Loucy (cell line): ENCODE results near the gene METAP2.

Source experiments
- CTCF ChIP-seq: fragments of 200-600 bp; sonication (generic); conservative IDR thresholded peaks from 2 replicates; pipeline ENCODE4 v1.5.1; 2014; ENCODE audit warnings: mild to moderate bottlenecking, antibody characterized with exemption, low read length
- EZH2phosphoT487 ChIP-seq: fragments of 200-600 bp; IDR thresholded peaks from 2 replicates; pipeline ENCODE4 v1.6.1; 2018; ENCODE audit warnings: antibody characterized with exemption, mild to moderate bottlenecking, moderate library complexity, borderline replicate concordance

DNA sequence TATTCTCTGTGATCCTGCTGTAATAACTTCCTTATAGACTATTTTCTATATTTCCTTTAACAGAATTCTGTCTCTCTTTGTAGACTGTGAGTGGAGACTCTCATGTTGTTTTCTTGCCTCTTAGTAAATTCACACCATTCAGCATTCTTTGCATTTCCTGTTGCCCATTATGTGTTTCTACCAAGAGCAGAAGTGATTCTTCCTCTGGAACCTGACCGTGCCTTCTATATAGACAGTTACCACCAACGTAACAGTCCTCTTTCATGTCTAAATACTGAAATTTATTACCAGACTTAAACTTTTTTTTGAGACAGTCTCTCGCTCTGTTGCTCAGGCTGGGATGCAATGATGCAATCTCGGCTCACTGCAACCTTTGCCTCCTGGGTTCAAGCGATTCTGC lies 31.1 kb downstream of the METAP2 start:
- no peak for TF ChIP-seq CTCF
- TF ChIP-seq EZH2phosphoT487 = no peak
